ENCODE data around the gene CEP295NL. TPM values are rescaled to one million over a fixed set of nuclear protein-coding genes. Genes with fewer than 3 reads are reported as not detected.

Gene CEP295NL
- total RNA-seq, 2 donors from 2014 or later, result 0.72 to 0.82 TPM

GRCh38 chr17:78922816-78923498 is 20.0 kb upstream of the CEP295NL start:
- no peaks in the 10 kb centered on the region for H3K9me3 ChIP-seq
- H3K4me1 ChIP-seq, result peaks cover 10% of the 10 kb centered on the region
- no peak for DNase-seq
- H3K27me3 ChIP-seq, result no peaks in the 10 kb centered on the region
- H3K9ac ChIP-seq (ENCODE audit: low read depth in 2 of 2, low read length in 2 of 2), result peak overlapping the region in 1 of 2 donors; percentile 78
- intact Hi-C loops (cut with DNase I), result loop anchor here (5.0 kb wide), 1 partner anchor 56 kb away; no protein-coding TSS in a partner anchor
- peak overlapping the region; percentile 74 for H3K27ac ChIP-seq
- TF ChIP-seq, protein P1, sequence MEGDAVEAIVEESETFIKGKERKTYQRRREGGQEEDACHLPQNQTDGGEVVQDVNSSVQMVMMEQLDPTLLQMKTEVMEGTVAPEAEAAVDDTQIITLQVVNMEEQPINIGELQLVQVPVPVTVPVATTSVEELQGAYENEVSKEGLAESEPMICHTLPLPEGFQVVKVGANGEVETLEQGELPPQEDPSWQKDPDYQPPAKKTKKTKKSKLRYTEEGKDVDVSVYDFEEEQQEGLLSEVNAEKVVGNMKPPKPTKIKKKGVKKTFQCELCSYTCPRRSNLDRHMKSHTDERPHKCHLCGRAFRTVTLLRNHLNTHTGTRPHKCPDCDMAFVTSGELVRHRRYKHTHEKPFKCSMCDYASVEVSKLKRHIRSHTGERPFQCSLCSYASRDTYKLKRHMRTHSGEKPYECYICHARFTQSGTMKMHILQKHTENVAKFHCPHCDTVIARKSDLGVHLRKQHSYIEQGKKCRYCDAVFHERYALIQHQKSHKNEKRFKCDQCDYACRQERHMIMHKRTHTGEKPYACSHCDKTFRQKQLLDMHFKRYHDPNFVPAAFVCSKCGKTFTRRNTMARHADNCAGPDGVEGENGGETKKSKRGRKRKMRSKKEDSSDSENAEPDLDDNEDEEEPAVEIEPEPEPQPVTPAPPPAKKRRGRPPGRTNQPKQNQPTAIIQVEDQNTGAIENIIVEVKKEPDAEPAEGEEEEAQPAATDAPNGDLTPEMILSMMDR (IDR thresholded peaks at IDR 0.05), result no peak
- no peaks in the 10 kb centered on the region for H3K36me3 ChIP-seq
- peak overlapping the region; percentile 58 for H3K4me3 ChIP-seq

- Histone ChIP-seq H3K4me1 (peaks cover 10% of the 10 kb centered on the region), H3K27me3 (no peaks in the 10 kb centered on the region), H3K36me3 (no peaks in the 10 kb centered on the region), H3K9me3 (no peaks in the 10 kb centered on the region), H3K27ac (no peak overlapping the region), H3K4me3 (no peak overlapping the region), H3K9ac (ENCODE audit: low read depth in 2 of 2, low read length in 2 of 2) (peak overlapping the region in 1 of 2 donors; percentile 55)
- TF ChIP-seq, protein P1 (IDR thresholded peaks at IDR 0.05), result no peak
- DNase-seq, result no peak
- intact Hi-C loops (cut with DNase I), result loop anchor here (5.0 kb wide), 1 partner anchor 54 kb away; no protein-coding TSS in a partner anchor
Measured at GRCh38 chr17:78921437-78921971, 18.5 kb upstream of the CEP295NL start.

DNA sequence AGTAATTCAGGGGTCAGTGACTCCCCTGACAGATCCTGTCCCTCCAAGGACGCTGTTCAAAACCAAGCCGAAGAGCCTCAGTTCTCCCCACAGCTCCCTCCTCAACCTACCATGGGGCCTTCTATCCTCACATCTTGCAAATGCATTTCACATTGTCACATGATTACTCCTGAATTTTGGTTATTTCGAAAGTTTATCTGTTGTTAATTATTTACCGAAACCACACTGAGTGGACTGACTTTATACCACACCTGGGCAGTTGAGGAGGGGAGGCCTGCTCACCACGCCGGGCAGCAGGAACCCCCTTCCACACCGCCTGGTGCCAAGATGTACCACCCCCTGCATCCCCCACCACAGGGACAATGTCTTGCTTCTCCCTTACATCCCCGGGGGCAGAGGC is 17.5 kb upstream of the CEP295NL start:
- H3K4me1 ChIP-seq, result peaks cover 10% of the 10 kb centered on the region
- intact Hi-C loops (cut with DNase I), result loop anchor here (5.0 kb wide), 1 partner anchor 53 kb away; no protein-coding TSS in a partner anchor

DNA sequence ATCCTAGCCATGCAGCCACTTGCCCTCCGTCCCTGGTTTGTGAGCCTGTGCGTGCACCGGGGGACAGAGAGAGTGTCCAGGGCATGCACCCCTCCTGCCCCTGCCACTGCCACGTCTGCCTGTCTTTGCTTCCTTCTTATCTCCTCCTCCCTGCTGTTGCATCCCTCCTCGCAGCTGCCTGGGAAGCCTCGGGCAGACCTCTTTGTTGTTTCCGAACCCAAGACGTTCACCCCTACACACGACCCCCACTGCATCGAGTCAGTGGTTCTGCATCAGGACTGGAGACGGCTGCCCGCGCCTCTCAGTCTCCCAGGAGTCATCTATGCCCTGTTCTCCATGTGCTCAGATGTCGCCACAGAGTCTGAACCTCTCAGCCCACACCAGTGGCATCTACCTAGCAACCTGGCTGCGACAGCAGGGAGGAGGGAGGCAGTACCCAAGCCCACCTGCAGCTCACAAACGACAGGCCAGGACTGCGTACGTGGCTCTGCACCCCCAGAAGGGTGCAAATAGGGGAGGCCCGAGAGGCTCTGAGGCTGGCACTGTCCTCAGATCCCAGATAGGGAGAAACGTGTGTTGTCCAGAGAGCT is 17.0 kb upstream of the CEP295NL start:
- Histone ChIP-seq H3K27ac (no peak overlapping the region), H3K27me3 (no peaks in the 10 kb centered on the region), H3K9me3 (no peaks in the 10 kb centered on the region), H3K36me3 (no peaks in the 10 kb centered on the region), H3K4me3 (no peak overlapping the region), H3K4me1 (peaks cover 10% of the 10 kb centered on the region), H3K9ac (ENCODE audit: low read depth in 2 of 2, low read length in 2 of 2) (no peak overlapping the region)
- no peak for DNase-seq
- TF ChIP-seq, protein P1 (IDR thresholded peaks at IDR 0.05), result no peak
- intact Hi-C loops (cut with DNase I), result loop anchor here (5.0 kb wide), 1 partner anchor 53 kb away; no protein-coding TSS in a partner anchor

More for the DNA sequence above, 17.5 kb upstream of the CEP295NL start:
- H3K36me3 ChIP-seq, result no peaks in the 10 kb centered on the region
- no peaks in the 10 kb centered on the region for H3K9me3 ChIP-seq
- no peaks in the 10 kb centered on the region for H3K27me3 ChIP-seq
- no peak overlapping the region for H3K4me3 ChIP-seq
- TF ChIP-seq, protein P1 (IDR thresholded peaks at IDR 0.05), result no peak
- DNase-seq, result no peak
- H3K9ac ChIP-seq (ENCODE audit: low read depth in 2 of 2, low read length in 2 of 2), result no peak overlapping the region
- H3K27ac ChIP-seq, result no peak overlapping the region

GRCh38 chr17:78918979-78919378 is 16.0 kb upstream of the CEP295NL start:
- Histone ChIP-seq H3K36me3 (no peaks in the 10 kb centered on the region), H3K9me3 (no peaks in the 10 kb centered on the region), H3K27me3 (no peaks in the 10 kb centered on the region), H3K9ac (ENCODE audit: low read depth in 2 of 2, low read length in 2 of 2) (no peak overlapping the region), H3K4me1 (peaks cover 6% of the 10 kb centered on the region), H3K27ac (no peak overlapping the region), H3K4me3 (no peak overlapping the region)
- intact Hi-C loops (cut with DNase I), result no loop called here
- TF ChIP-seq, protein P1 (IDR thresholded peaks at IDR 0.05), result no peak
- no peak for DNase-seq
